DND-41 (cell line): ENCODE results near the gene DGKB.

ENCODE experiments used
- ATAC-seq: fragments of 200-7000 bp; cut with Tn5 transposase; 3 replicates; pipeline ENCODE4 v1.9.1; 2021; ENCODE audit warnings: low read depth; ENCODE audit not compliant: insufficient read depth
- DNase-seq: peaks from one replicate; pipeline ENCODE4 v3.0.0-alpha.2; 2020
- H2AFZ ChIP-seq: 2 replicates; pipeline ENCODE4 v1.6.0; 2012; ENCODE audit warnings: low read depth, low read length
- H3K27ac ChIP-seq: 2 replicates; pipeline ENCODE4 v1.5.1; 2012; ENCODE audit warnings: low read length, inconsistent platforms
- H3K27me3 ChIP-seq: fragments of 200-600 bp; sonication (generic); 2 replicates; pipeline ENCODE4 v1.6.0; 2012; ENCODE audit warnings: low read length, mild to moderate bottlenecking, inconsistent platforms; ENCODE audit not compliant: insufficient read depth, poor library complexity
- H3K36me3 ChIP-seq: 2 replicates; pipeline ENCODE4 v1.5.1; 2012; ENCODE audit warnings: low read length, inconsistent platforms; ENCODE audit not compliant: insufficient read depth
- H3K4me1 ChIP-seq: 2 replicates; pipeline ENCODE4 v1.5.1; 2012; ENCODE audit warnings: mild to moderate bottlenecking, low read length; ENCODE audit not compliant: insufficient read depth
- H3K4me2 ChIP-seq: 2 replicates; pipeline ENCODE4 v1.6.0; 2012; ENCODE audit warnings: mild to moderate bottlenecking, moderate library complexity, low read length, inconsistent platforms; ENCODE audit not compliant: insufficient read depth
- H3K4me3 ChIP-seq, 2 experiments: fragments of 200-600 bp in 1 of 2; shearing (Covaris generic) in 1 of 2; 2 replicates each; pipeline ENCODE4 v1.5.1; 2012 to 2016; ENCODE audit warnings: inconsistent platforms in 2 of 2, low read length in 2 of 2, mild to moderate bottlenecking in 2 of 2, low read depth in 1 of 2, moderate library complexity in 1 of 2
- H3K79me2 ChIP-seq: 2 replicates; pipeline ENCODE4 v1.6.0; 2012; ENCODE audit warnings: low read length, inconsistent platforms; ENCODE audit not compliant: insufficient read depth
- H3K9ac ChIP-seq: 2 replicates; pipeline ENCODE4 v1.6.0; 2012; ENCODE audit warnings: low read depth, mild to moderate bottlenecking, inconsistent platforms, low read length, moderate library complexity
- H3K9me3 ChIP-seq: 2 replicates; pipeline ENCODE4 v1.5.1; 2012; ENCODE audit warnings: low read length, moderate library complexity, mild to moderate bottlenecking, inconsistent platforms; ENCODE audit not compliant: insufficient read depth, severe bottlenecking
- H4K20me1 ChIP-seq: 2 replicates; pipeline ENCODE4 v1.6.0; 2012; ENCODE audit warnings: low read length; ENCODE audit not compliant: insufficient read depth
- EZH2 ChIP-seq: IDR thresholded peaks from 3 replicates; pipeline ENCODE4 v1.6.1; 2012; ENCODE audit warnings: borderline replicate concordance, low read depth, mild to moderate bottlenecking, moderate library complexity, low read length, inconsistent platforms; ENCODE audit not compliant: severe bottlenecking
- TF ChIP-seq, protein P1 (sequence below): IDR thresholded peaks from 2 replicates; pipeline ENCODE4 v1.5.1; 2012; ENCODE audit warnings: borderline replicate concordance, low read length, moderate library complexity, mild to moderate bottlenecking; ENCODE audit not compliant: poor library complexity, severe bottlenecking; ENCODE audit errors: extremely low read depth

DGKB gene

DNA sequence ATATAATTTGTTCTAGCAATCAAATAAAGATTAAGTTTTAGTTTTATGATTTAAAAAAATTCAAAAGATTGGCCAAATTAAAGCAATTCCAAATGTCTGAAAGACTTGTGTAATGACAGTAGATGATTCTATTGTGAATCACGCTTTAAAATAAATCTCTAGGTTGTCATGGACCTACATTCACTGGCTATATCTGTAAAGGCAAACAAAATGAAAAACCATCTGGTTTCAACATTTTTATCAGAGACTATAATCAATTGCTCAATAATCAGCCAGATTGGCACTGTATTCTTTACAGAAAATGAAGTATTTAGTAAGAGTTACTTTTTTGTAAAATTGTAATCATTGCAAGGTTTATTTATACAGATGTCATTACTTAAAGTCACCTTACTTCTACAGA, 60.7 kb downstream of the DGKB start:
- H3K27ac ChIP-seq = no peak overlapping the region
- H3K79me2 ChIP-seq = no peaks in the 10 kb centered on the region
- DNase-seq (no peak), ATAC-seq (no peak)
- no peaks in the 10 kb centered on the region for H4K20me1 ChIP-seq
- TF ChIP-seq EZH2 = no peak
- TF ChIP-seq, protein P1, sequence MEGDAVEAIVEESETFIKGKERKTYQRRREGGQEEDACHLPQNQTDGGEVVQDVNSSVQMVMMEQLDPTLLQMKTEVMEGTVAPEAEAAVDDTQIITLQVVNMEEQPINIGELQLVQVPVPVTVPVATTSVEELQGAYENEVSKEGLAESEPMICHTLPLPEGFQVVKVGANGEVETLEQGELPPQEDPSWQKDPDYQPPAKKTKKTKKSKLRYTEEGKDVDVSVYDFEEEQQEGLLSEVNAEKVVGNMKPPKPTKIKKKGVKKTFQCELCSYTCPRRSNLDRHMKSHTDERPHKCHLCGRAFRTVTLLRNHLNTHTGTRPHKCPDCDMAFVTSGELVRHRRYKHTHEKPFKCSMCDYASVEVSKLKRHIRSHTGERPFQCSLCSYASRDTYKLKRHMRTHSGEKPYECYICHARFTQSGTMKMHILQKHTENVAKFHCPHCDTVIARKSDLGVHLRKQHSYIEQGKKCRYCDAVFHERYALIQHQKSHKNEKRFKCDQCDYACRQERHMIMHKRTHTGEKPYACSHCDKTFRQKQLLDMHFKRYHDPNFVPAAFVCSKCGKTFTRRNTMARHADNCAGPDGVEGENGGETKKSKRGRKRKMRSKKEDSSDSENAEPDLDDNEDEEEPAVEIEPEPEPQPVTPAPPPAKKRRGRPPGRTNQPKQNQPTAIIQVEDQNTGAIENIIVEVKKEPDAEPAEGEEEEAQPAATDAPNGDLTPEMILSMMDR = no peak
- no peak overlapping the region for H2AFZ ChIP-seq
- no peaks in the 10 kb centered on the region for H3K36me3 ChIP-seq
- no peak overlapping the region for H3K4me3 ChIP-seq
- no peaks in the 10 kb centered on the region for H3K27me3 ChIP-seq
- no peaks in the 10 kb centered on the region for H3K9me3 ChIP-seq
- H3K4me1 ChIP-seq = no peaks in the 10 kb centered on the region
- H3K4me2 ChIP-seq = no peak overlapping the region
- no peak overlapping the region for H3K9ac ChIP-seq

DNA sequence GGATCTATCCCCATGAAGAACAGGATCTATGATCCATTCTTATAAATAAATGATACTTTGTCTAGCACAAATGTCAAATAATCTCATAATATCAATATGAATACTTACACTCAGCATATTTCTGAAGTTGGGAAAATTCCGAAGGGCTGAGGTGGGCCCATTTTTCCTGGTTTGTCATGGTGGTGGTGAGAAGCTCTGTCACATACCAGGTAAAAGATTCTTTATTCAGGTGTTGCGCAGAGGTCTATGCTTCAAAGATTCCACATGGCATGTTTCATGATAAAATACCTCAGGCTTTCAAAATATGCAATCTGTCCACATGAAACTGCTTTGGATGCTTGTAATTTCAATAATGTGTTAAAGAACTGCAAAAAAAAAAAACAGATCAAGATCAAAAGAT, 61.5 kb downstream of the DGKB start:
- no peaks in the 10 kb centered on the region for H3K4me1 ChIP-seq
- DNase-seq (no peak), ATAC-seq (no peak)
- no peaks in the 10 kb centered on the region for H3K27me3 ChIP-seq
- no peak for TF ChIP-seq EZH2
- TF ChIP-seq, protein P1 = no peak
- H3K4me2 ChIP-seq = no peak overlapping the region
- H3K9me3 ChIP-seq = no peaks in the 10 kb centered on the region
- no peak overlapping the region for H3K4me3 ChIP-seq
- H3K36me3 ChIP-seq = no peaks in the 10 kb centered on the region
- no peaks in the 10 kb centered on the region for H3K79me2 ChIP-seq
- no peak overlapping the region for H3K27ac ChIP-seq
- H4K20me1 ChIP-seq = no peaks in the 10 kb centered on the region
- H3K9ac ChIP-seq = no peak overlapping the region
- no peak overlapping the region for H2AFZ ChIP-seq

DNA sequence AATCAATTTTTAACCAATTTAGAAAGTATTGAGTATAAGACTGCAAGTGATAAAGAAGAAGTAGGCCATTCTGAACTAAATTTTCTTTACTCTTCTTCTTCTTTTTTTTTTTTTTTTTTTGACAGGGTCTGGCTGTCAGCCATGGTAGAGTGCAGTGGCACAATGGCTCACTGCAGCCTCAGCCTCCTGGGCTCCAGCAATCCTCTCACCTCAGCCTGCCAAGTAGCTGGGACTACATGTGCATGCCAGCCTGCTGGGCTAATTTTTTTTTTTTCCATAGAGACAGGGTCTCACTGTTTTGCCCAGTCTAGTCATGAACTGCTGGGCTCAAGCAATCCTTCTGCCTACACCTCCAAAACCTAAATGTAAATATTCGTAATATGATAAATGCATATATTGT, 63.2 kb downstream of the DGKB start:
- no peak for ATAC-seq
- DNase-seq = no peak
- H3K4me3 ChIP-seq = no peak overlapping the region
- no peak overlapping the region for H3K27ac ChIP-seq
- no peak overlapping the region for H3K9ac ChIP-seq
- H3K4me2 ChIP-seq = no peak overlapping the region
- H3K9me3 ChIP-seq = no peaks in the 10 kb centered on the region
- H3K36me3 ChIP-seq = no peaks in the 10 kb centered on the region
- H4K20me1 ChIP-seq = no peaks in the 10 kb centered on the region
- no peaks in the 10 kb centered on the region for H3K79me2 ChIP-seq
- no peak overlapping the region for H2AFZ ChIP-seq
- TF ChIP-seq EZH2 = no peak
- TF ChIP-seq, protein P1 = no peak
- H3K27me3 ChIP-seq = no peaks in the 10 kb centered on the region
- H3K4me1 ChIP-seq = no peaks in the 10 kb centered on the region

DNA sequence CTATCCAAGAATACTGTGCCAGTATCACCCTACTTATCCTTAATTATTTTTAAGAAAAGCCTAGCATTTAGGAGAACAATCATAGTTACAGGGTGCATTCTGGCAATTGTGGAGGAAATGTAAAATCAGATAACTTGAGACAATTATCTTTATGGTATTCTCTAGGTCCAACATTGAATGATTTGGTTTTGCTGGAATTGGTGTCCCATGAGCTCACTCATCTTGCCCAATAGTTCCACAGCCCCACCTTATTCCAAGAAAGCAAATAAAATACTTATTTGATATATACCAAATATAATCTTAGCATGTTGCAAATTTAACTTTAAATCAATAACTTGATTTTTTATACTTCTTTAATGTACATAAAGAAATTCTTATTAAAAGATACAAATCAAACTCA, 65.3 kb downstream of the DGKB start:
- H3K27ac ChIP-seq = no peak overlapping the region
- H3K4me3 ChIP-seq = no peak overlapping the region
- no peaks in the 10 kb centered on the region for H3K9me3 ChIP-seq
- ATAC-seq (no peak), DNase-seq (no peak)
- H3K9ac ChIP-seq = no peak overlapping the region
- TF ChIP-seq, protein P1 = no peak
- TF ChIP-seq EZH2 = no peak
- H3K27me3 ChIP-seq = no peaks in the 10 kb centered on the region
- no peaks in the 10 kb centered on the region for H3K4me1 ChIP-seq
- no peak overlapping the region for H3K4me2 ChIP-seq
- H2AFZ ChIP-seq = no peak overlapping the region
- H3K79me2 ChIP-seq = no peaks in the 10 kb centered on the region
- H3K36me3 ChIP-seq = no peaks in the 10 kb centered on the region
- no peaks in the 10 kb centered on the region for H4K20me1 ChIP-seq
